HCT116 (cell line): ENCODE results near the gene MRPL36. TPM values are rescaled to one million over a fixed set of nuclear protein-coding genes. Genes with fewer than 3 reads are reported as not detected.

Experiments
- ATAC-seq: fragments of 200-7000 bp; cut with Tn5 transposase; 2 replicates; pipeline ENCODE4 v1.9.1; 2020; ENCODE audit warnings: mild to moderate bottlenecking, moderate library complexity
- BruUV-seq: library from RNA; stranded (reverse); fragments of 400-500 nt; replicated peaks from 2 replicates; lab custom pipeline; 2021; lab: Mats Ljungman, UMichigan
- CTCF ChIA-PET: fragments of 300-600 bp; sonication (Branson Sonifier 250); formaldehyde crosslinking; loops from one replicate; lab custom pipeline; 2021; ENCODE audit warnings: antibody characterized with exemption; lab: Charles Lee
- POLR2A ChIA-PET: fragments of 300-600, 350-600 bp; sonication (Branson Sonifier 250); formaldehyde crosslinking; loops from one replicate; lab custom pipeline; 2021; ENCODE audit warnings: antibody characterized with exemption; lab: Charles Lee
- RAD21 ChIA-PET, 2 experiments: fragments of 300-600 bp; sonication (Branson Sonifier 250); formaldehyde crosslinking; loops; one replicate each; lab custom pipeline; 2023; ENCODE audit warnings: low total read pairs in 2 of 2; ENCODE audit not compliant: uncharacterized antibody in 2 of 2, unreplicated experiment in 2 of 2, low non-redundant PET in 1 of 2; lab: Charles Lee
- DNase-seq: peaks from one replicate; pipeline ENCODE4 v3.0.0-alpha.2; 2010; ENCODE audit warnings: low read depth, low spot score
- H2AFZ ChIP-seq: fragments of 200-600 bp; shearing (Covaris generic), sonication (generic); 2 replicates; pipeline ENCODE4 v1.6.1; 2017; ENCODE audit warnings: low read depth, mixed run types, mixed read lengths, antibody characterized with exemption, low read length; ENCODE audit not compliant: poor library complexity, severe bottlenecking
- H3K27ac ChIP-seq: 2 replicates; pipeline ENCODE4 v1.5.1; 2012; ENCODE audit warnings: low read depth, low read length
- H3K27me3 ChIP-seq: fragments of 200-600 bp; sonication (generic); 2 replicates; pipeline ENCODE4 v1.6.1; 2016; ENCODE audit warnings: mixed run types, low read length, mixed read lengths; ENCODE audit not compliant: insufficient read depth
- H3K36me3 ChIP-seq, 2 experiments: fragments of 200-500 bp in 1 of 2; fragments of 200-600 bp in 1 of 2; sonication (Bioruptor generic) in 1 of 2; sonication (generic) in 1 of 2; 2 replicates each; pipeline versions ENCODE4 v1.5.1 to v1.6.1; 2014 to 2016; ENCODE audit warnings: low read length in 2 of 2, inconsistent platforms in 1 of 2, mixed read lengths in 1 of 2, mixed run types in 1 of 2; ENCODE audit not compliant: insufficient read depth in 2 of 2, control insufficient read depth in 1 of 2
- H3K4me1 ChIP-seq, 2 experiments: fragments of 200-600 bp in 1 of 2; sonication (generic) in 1 of 2; 2 replicates each; pipeline versions ENCODE4 v1.5.1 to v1.6.1; 2012 to 2017; ENCODE audit warnings: low read length in 2 of 2, inconsistent platforms in 1 of 2, mild to moderate bottlenecking in 1 of 2, mixed read lengths in 1 of 2, mixed run types in 1 of 2, moderate library complexity in 1 of 2; ENCODE audit not compliant: insufficient read depth in 2 of 2, control insufficient read depth in 1 of 2
- H3K4me2 ChIP-seq: fragments of 200-600 bp; sonication (generic); 2 replicates; pipeline ENCODE4 v1.6.1; 2017; ENCODE audit warnings: mixed run types, low read length, mixed read lengths
- H3K4me3 ChIP-seq, 2 experiments: fragments of 200-600 bp in 1 of 2; sonication (generic) in 1 of 2; replicated peaks in 1 of 2; 2 replicates each; pipeline ENCODE4 v1.5.1; 2011 to 2016; ENCODE audit warnings: low read length in 2 of 2, control low read depth in 1 of 2, low read depth in 1 of 2, mild to moderate bottlenecking in 1 of 2, mixed read lengths in 1 of 2, mixed run types in 1 of 2
- H3K79me2 ChIP-seq: fragments of 200-600 bp; sonication (generic); 2 replicates; pipeline ENCODE4 v1.6.1; 2017; ENCODE audit warnings: mild to moderate bottlenecking, mixed run types, low read length, moderate library complexity, mixed read lengths; ENCODE audit not compliant: insufficient read depth
- H3K9ac ChIP-seq: fragments of 200-600 bp; sonication (generic); 2 replicates; pipeline ENCODE4 v1.6.1; 2016; ENCODE audit warnings: low read length, mixed read lengths
- H3K9me2 ChIP-seq: fragments of 200-600 bp; sonication (generic), shearing (Covaris generic); 2 replicates; pipeline ENCODE4 v1.6.1; 2017; ENCODE audit warnings: mixed run types, mild to moderate bottlenecking, moderate library complexity; ENCODE audit not compliant: insufficient read depth
- H3K9me3 ChIP-seq, 2 experiments: fragments of 200-500 bp in 1 of 2; fragments of 200-600 bp in 1 of 2; sonication (Bioruptor generic) in 1 of 2; sonication (generic) in 1 of 2; 2 replicates each; pipeline ENCODE4 v1.6.1; 2014 to 2017; ENCODE audit warnings: low read length in 2 of 2, mixed read lengths in 2 of 2, inconsistent platforms in 1 of 2, low read depth in 1 of 2, mild to moderate bottlenecking in 1 of 2, mixed run types in 1 of 2, moderate library complexity in 1 of 2; ENCODE audit not compliant: control insufficient read depth in 1 of 2, insufficient read depth in 1 of 2
- H4K20me1 ChIP-seq: fragments of 200-600 bp; sonication (generic), shearing (Covaris generic); 2 replicates; pipeline ENCODE4 v1.6.1; 2017; ENCODE audit warnings: mixed run types, mild to moderate bottlenecking, moderate library complexity; ENCODE audit not compliant: insufficient read depth
- ATF3 ChIP-seq: IDR thresholded peaks from 2 replicates; pipeline ENCODE4 v1.6.1; 2012
- CBX3 ChIP-seq: IDR thresholded peaks from 2 replicates; pipeline ENCODE4 v1.6.1; 2012; ENCODE audit warnings: low read depth
- CEBPB ChIP-seq: IDR thresholded peaks from 2 replicates; pipeline ENCODE4 v1.6.1; 2012; ENCODE audit warnings: low read depth
- EZH2phosphoT487 ChIP-seq: fragments of 200-600 bp; IDR thresholded peaks from 2 replicates; pipeline ENCODE4 v1.6.1; 2018; ENCODE audit warnings: antibody characterized with exemption, borderline replicate concordance
- FOSL1 ChIP-seq: IDR thresholded peaks from 2 replicates; pipeline ENCODE4 v1.6.1; 2012; ENCODE audit warnings: low read depth
- JUND ChIP-seq: IDR thresholded peaks from 2 replicates; pipeline ENCODE4 v1.6.1; 2012
- POLR2AphosphoS5 ChIP-seq: IDR thresholded peaks from 2 replicates; pipeline ENCODE4 v1.6.1; 2011; ENCODE audit warnings: mild to moderate bottlenecking, low read depth, low read length, moderate library complexity
- REST ChIP-seq: IDR thresholded peaks from 2 replicates; pipeline ENCODE4 v1.6.1; 2012; ENCODE audit warnings: low read depth
- SIN3A ChIP-seq: IDR thresholded peaks from 2 replicates; pipeline ENCODE4 v1.6.1; 2012; ENCODE audit warnings: low read depth
- SP1 ChIP-seq: IDR thresholded peaks from 2 replicates; pipeline ENCODE4 v1.6.1; 2012; ENCODE audit warnings: low read depth
- SRF ChIP-seq: IDR thresholded peaks from 2 replicates; pipeline ENCODE4 v1.6.1; 2012; ENCODE audit warnings: low read depth
- TCF7L2 ChIP-seq: IDR thresholded peaks from 2 replicates; pipeline ENCODE4 v1.7.0; 2011; ENCODE audit warnings: borderline replicate concordance, inconsistent platforms; ENCODE audit not compliant: insufficient read depth, insufficient read length; ENCODE audit errors: extremely low read depth
- YY1 ChIP-seq: IDR thresholded peaks from 2 replicates; pipeline ENCODE4 v1.6.1; 2011; ENCODE audit warnings: low read length, low read depth, moderate library complexity, mild to moderate bottlenecking; ENCODE audit not compliant: insufficient replicate concordance; ENCODE audit errors: extremely low read depth
- ZBTB33 ChIP-seq: IDR thresholded peaks from 2 replicates; pipeline ENCODE4 v1.6.1; 2011; ENCODE audit warnings: mild to moderate bottlenecking, low read length, moderate library complexity; ENCODE audit not compliant: insufficient replicate concordance; ENCODE audit errors: extremely low read depth
- intact Hi-C: fragments of 100-400 bp; cut with micrococcal nuclease; formaldehyde crosslinking; loops from 2 replicates; pipeline ENCODE4 v1.10.0; 2022
- total RNA-seq: library from RNA; stranded (reverse); gene quantifications from one replicate; pipeline ENCODE4 v1.2.1, GENCODE V29; 2021; ENCODE audit not compliant: unreplicated experiment

Gene MRPL36
- total RNA-seq, 1 experiment from 2014 or later = 71.9 TPM

- H3K4me2 ChIP-seq = no peak overlapping the region
- H3K36me3 ChIP-seq = no peaks in the 10 kb centered on the region
- TF ChIP-seq CBX3 (no peak), CEBPB (no peak), ZBTB33 (no peak), REST (no peak), JUND (no peak), YY1 (no peak), SRF (no peak), FOSL1 (no peak), SIN3A (no peak), ATF3 (no peak), POLR2AphosphoS5 (no peak), EZH2phosphoT487 (no peak), TCF7L2 (no peak), SP1 (no peak)
- ChIA-PET CTCF (no interaction called here), RAD21 (no interaction called here), POLR2A (no interaction called here)
- no peaks in the 10 kb centered on the region for H3K9me2 ChIP-seq
- H3K4me1 ChIP-seq = no peaks in the 10 kb centered on the region
- no peaks in the 10 kb centered on the region for H4K20me1 ChIP-seq
- DNase-seq (no peak), ATAC-seq (no peak)
- H3K9me3 ChIP-seq = no peaks in the 10 kb centered on the region
- BruUV-seq = no TSS peak
- intact Hi-C loops = no loop called here
- no peak overlapping the region for H3K9ac ChIP-seq
- peaks cover 9% of the 10 kb centered on the region; the same call in 1 of the 2 replicates for H3K27me3 ChIP-seq
- no peaks in the 10 kb centered on the region for H3K79me2 ChIP-seq
- no peak overlapping the region for H3K4me3 ChIP-seq
- no peak overlapping the region for H2AFZ ChIP-seq
- no peak overlapping the region for H3K27ac ChIP-seq
Measured at GRCh38 chr5:1753490-1753889, 46.1 kb downstream of the MRPL36 start.
